ENCODE measurements around the gene RNF114. TPM values are rescaled to one million over a fixed set of nuclear protein-coding genes. Genes with fewer than 3 reads are reported as not detected.

RNF114 gene
- total RNA-seq, 1 experiment from 2014 or later = 72.3 TPM

DNA sequence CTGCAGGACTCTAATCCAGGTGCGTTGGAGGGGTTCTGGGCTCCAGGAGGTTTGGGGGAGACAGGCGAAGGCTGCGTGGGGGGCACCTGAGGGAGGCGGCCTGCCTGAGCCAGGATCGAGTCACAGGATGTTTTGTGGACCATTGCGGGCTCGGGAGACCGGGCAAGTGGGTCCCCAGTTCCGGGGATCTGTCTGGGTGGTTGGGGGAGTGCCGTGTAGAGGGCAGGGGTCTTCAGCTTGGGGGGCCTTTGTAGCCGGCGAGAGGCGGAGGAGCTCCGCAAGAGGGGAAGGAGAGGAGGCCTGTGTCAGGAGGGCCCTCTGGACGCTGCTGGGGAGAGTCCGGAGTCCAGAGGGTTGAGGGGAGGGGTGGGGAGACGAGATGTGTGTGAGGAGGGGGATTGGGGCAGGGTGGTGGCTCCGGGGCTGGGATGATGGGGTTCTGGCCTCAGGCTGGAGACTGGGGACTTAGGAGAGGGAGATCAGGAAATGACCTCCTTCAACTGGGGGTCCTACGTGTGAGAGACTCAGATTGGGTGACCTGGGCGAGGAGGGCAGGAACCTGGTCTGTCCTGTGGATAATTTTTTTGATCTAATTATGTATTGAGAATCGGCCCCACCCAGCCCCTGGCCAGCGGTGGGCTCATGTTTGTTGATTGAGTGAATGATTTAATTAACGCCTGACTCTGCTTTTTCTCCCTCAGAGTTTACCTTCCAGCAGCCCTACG is 47.1 kb downstream of the RNF114 start:
- H3K4me1 Mint-ChIP-seq (ENCODE audit: low read depth, unreplicated experiment) = peaks cover 33% of the 10 kb centered on the region
- no peak for DNase-seq
- peaks cover 24% of the 10 kb centered on the region for H3K36me3 Mint-ChIP-seq (ENCODE audit: insufficient read depth, unreplicated experiment)
- peak overlapping the region; percentile 45 for H3K27ac Mint-ChIP-seq (ENCODE audit: unreplicated experiment)
- peaks cover 29% of the 10 kb centered on the region for H3K27me3 Mint-ChIP-seq (ENCODE audit: unreplicated experiment)
- peak overlapping the region; percentile 63 for H3K4me3 Mint-ChIP-seq (ENCODE audit: low read depth, unreplicated experiment)
- no TSS peak for BruUV-seq (replicated peaks)
- TF ChIP-seq CTCF (IDR thresholded peaks at IDR 0.05; ENCODE audit: unreplicated experiment) = no peak
- CTCF ChIA-PET = interaction anchor here (0.5 to 5.5 kb wide), 3 partner anchors 33 to 88 kb away, joined by 4 to 134 read pairs (median 5); no protein-coding TSS in a partner anchor
- intact Hi-C loops (cut with micrococcal nuclease; ENCODE audit: unreplicated experiment) = no loop called here
- H3K9me3 Mint-ChIP-seq (ENCODE audit: low read depth, unreplicated experiment) = no peaks in the 10 kb centered on the region

GRCh38 chr20:49983848-49984408 is 47.7 kb downstream of the RNF114 start:
- no peak overlapping the region for H3K27ac Mint-ChIP-seq (ENCODE audit: unreplicated experiment)
- peaks cover 24% of the 10 kb centered on the region for H3K36me3 Mint-ChIP-seq (ENCODE audit: insufficient read depth, unreplicated experiment)
- peaks cover 28% of the 10 kb centered on the region for H3K4me1 Mint-ChIP-seq (ENCODE audit: low read depth, unreplicated experiment)
- peaks cover 29% of the 10 kb centered on the region for H3K27me3 Mint-ChIP-seq (ENCODE audit: unreplicated experiment)
- H3K4me3 Mint-ChIP-seq (ENCODE audit: low read depth, unreplicated experiment) = peak overlapping the region; percentile 63
- no TSS peak for BruUV-seq (replicated peaks)
- H3K9me3 Mint-ChIP-seq (ENCODE audit: low read depth, unreplicated experiment) = no peaks in the 10 kb centered on the region
- CTCF ChIA-PET = interaction anchor here (0.5 to 1.2 kb wide), 2 partner anchors 33 to 88 kb away, joined by 4 to 5 read pairs; no protein-coding TSS in a partner anchor
- DNase-seq = no peak
- no peak for TF ChIP-seq CTCF (IDR thresholded peaks at IDR 0.05; ENCODE audit: unreplicated experiment)
- intact Hi-C loops (cut with micrococcal nuclease; ENCODE audit: unreplicated experiment) = no loop called here

DNA sequence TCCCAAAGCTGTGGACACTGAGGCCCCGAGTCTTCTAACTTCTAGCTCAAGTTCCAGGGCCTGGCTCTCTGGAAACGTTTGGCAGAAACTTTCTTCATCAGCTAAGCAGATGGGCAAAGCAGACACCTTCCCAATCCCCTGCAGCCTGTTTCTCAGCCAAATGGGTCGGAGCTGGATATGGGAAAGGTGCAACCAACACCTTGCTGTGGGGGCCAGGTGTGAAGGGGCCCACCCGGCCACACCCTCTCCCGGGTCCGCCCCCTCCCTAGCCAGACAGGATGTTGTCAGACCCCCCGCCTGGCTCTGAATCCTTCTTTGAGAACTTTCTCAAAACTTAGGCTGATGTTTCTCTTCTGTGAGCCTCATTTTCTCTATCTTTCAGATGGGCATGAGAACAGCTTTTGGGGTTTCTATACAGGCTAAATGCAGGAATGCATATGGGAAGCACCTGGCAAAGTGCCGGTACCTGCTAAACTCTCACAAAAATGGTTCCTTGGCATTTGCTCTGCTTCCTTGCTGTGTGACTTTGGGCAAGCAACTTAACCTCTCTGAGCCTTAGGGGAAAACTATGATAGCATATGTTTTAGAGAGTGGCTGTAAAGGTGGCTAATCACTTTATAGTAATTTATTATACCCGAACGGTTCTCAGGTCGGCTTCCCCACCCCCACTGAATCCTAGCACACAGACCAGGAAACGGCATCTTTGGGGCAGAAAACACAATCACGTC is 48.4 kb downstream of the RNF114 start:
- TF ChIP-seq CTCF (IDR thresholded peaks at IDR 0.05; ENCODE audit: unreplicated experiment) = no peak
- Mint-ChIP-seq H3K9me3 (ENCODE audit: low read depth, unreplicated experiment) (no peaks in the 10 kb centered on the region), H3K36me3 (ENCODE audit: insufficient read depth, unreplicated experiment) (peaks cover 24% of the 10 kb centered on the region), H3K4me3 (ENCODE audit: low read depth, unreplicated experiment) (peak overlapping the region; percentile 63), H3K27me3 (ENCODE audit: unreplicated experiment) (peaks cover 29% of the 10 kb centered on the region), H3K27ac (ENCODE audit: unreplicated experiment) (no peak overlapping the region), H3K4me1 (ENCODE audit: low read depth, unreplicated experiment) (peaks cover 21% of the 10 kb centered on the region)
- CTCF ChIA-PET = interaction anchor here (0.6 to 1.2 kb wide), 2 partner anchors 81 to 87 kb away, joined by 4 to 5 read pairs; no protein-coding TSS in a partner anchor
- BruUV-seq (replicated peaks) = TSS peak; percentile 54
- no peak for DNase-seq
- intact Hi-C loops (cut with micrococcal nuclease; ENCODE audit: unreplicated experiment) = no loop called here

- Mint-ChIP-seq H3K27ac (ENCODE audit: unreplicated experiment) (no peak overlapping the region), H3K4me1 (ENCODE audit: low read depth, unreplicated experiment) (peaks cover 17% of the 10 kb centered on the region), H3K4me3 (ENCODE audit: low read depth, unreplicated experiment) (no peak overlapping the region), H3K27me3 (ENCODE audit: unreplicated experiment) (peaks cover 31% of the 10 kb centered on the region), H3K9me3 (ENCODE audit: low read depth, unreplicated experiment) (no peaks in the 10 kb centered on the region), H3K36me3 (ENCODE audit: insufficient read depth, unreplicated experiment) (peaks cover 24% of the 10 kb centered on the region)
- BruUV-seq (replicated peaks) = no TSS peak
- intact Hi-C loops (cut with micrococcal nuclease; ENCODE audit: unreplicated experiment) = no loop called here
- CTCF ChIA-PET = interaction anchor here (0.6 kb wide), 1 partner anchor 80 kb away, joined by 4 read pairs; no protein-coding TSS in a partner anchor
- TF ChIP-seq CTCF (IDR thresholded peaks at IDR 0.05; ENCODE audit: unreplicated experiment) = no peak
- no peak for DNase-seq
These were observed 49.0 kb downstream of the RNF114 start for GRCh38 chr20:49985157-49985556.

Measured in Calu3 (cell line).